H1 (cell line): ENCODE data around the gene PTK6.

ENCODE experiments used
- EGR1 ChIP-seq: IDR thresholded peaks from 2 replicates; pipeline ENCODE4 v1.6.1; 2011; ENCODE audit warnings: low read depth, low read length, borderline replicate concordance
- EP300 ChIP-seq, 2 experiments: IDR thresholded peaks; 1 replicate in 1 of 2; 2 replicates in 1 of 2; pipeline ENCODE4 v1.6.1; 2011 to 2012; ENCODE audit warnings: low read depth in 2 of 2, low read length in 2 of 2, mild to moderate bottlenecking in 2 of 2, borderline replicate concordance in 1 of 2, inconsistent platforms in 1 of 2, moderate library complexity in 1 of 2
- JUND ChIP-seq: IDR thresholded peaks from 2 replicates; pipeline ENCODE4 v1.6.1; 2011; ENCODE audit warnings: mild to moderate bottlenecking, improper control_type of control experiment, low read length
- KDM1A ChIP-seq: fragments of 200-600, 300-600 bp; sonication (generic); IDR thresholded peaks from 2 replicates; pipeline ENCODE4 v1.7.1; 2016; ENCODE audit warnings: mild to moderate bottlenecking, low read length, borderline replicate concordance
- POLR2A ChIP-seq, 2 experiments: IDR thresholded peaks; 1 replicate in 1 of 2; 2 replicates in 1 of 2; pipeline ENCODE4 v1.6.1; 2011; ENCODE audit warnings: low read depth in 2 of 2, low read length in 2 of 2, mild to moderate bottlenecking in 2 of 2; ENCODE audit errors: control extremely low read depth in 1 of 2
- RNF2 ChIP-seq: fragments of 200-900, 300-1000 bp; sonication (generic); IDR thresholded peaks from 2 replicates; pipeline ENCODE4 v1.7.1; 2016; ENCODE audit warnings: borderline replicate concordance, low read depth, mild to moderate bottlenecking, antibody characterized with exemption, low read length; ENCODE audit not compliant: poor library complexity, severe bottlenecking; ENCODE audit errors: missing control alignments
- TF ChIP-seq, protein P1 (sequence below), 3 experiments: IDR thresholded peaks; 1 replicate in 2 of 3; 2 replicates in 1 of 3; pipeline versions ENCODE4 v1.5.1 to v1.6.1; 2011; ENCODE audit warnings: low read length in 3 of 3, mild to moderate bottlenecking in 3 of 3, inconsistent platforms in 2 of 3, low read depth in 1 of 3, moderate library complexity in 1 of 3; ENCODE audit not compliant: insufficient read depth in 1 of 3; ENCODE audit errors: control extremely low read depth in 1 of 3

- no peak for TF ChIP-seq KDM1A
- TF ChIP-seq, protein P1, sequence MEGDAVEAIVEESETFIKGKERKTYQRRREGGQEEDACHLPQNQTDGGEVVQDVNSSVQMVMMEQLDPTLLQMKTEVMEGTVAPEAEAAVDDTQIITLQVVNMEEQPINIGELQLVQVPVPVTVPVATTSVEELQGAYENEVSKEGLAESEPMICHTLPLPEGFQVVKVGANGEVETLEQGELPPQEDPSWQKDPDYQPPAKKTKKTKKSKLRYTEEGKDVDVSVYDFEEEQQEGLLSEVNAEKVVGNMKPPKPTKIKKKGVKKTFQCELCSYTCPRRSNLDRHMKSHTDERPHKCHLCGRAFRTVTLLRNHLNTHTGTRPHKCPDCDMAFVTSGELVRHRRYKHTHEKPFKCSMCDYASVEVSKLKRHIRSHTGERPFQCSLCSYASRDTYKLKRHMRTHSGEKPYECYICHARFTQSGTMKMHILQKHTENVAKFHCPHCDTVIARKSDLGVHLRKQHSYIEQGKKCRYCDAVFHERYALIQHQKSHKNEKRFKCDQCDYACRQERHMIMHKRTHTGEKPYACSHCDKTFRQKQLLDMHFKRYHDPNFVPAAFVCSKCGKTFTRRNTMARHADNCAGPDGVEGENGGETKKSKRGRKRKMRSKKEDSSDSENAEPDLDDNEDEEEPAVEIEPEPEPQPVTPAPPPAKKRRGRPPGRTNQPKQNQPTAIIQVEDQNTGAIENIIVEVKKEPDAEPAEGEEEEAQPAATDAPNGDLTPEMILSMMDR (IDR thresholded peaks at IDR 0.05; ENCODE audit: control extremely low read depth in 1 of 3, insufficient read depth in 1 of 3, low read depth in 1 of 3, low read length in 3 of 3), result no peak
- no peak for TF ChIP-seq EGR1
- no peak for TF ChIP-seq JUND
- no peak for TF ChIP-seq POLR2A (IDR thresholded peaks at IDR 0.05; ENCODE audit: control extremely low read depth in 1 of 2, low read depth in 2 of 2, low read length in 2 of 2)
- TF ChIP-seq EP300 (IDR thresholded peaks at IDR 0.05; ENCODE audit: borderline replicate concordance in 1 of 2, low read depth in 2 of 2, low read length in 2 of 2), result no peak
- TF ChIP-seq RNF2, result no peak
Observed at GRCh38 chr20:63529861-63530787, 7.1 kb downstream of the PTK6 start.
